ENCODE data around the gene DSP. TPM values are rescaled to one million over a fixed set of nuclear protein-coding genes. Genes with fewer than 3 reads are reported as not detected.
A peak's percentile ranks its signal among the peaks of the same experiment; 100 is the strongest.

Gene DSP
- total RNA-seq, 1 donor from 2014 or later: 172 TPM

- no peak overlapping the region for H3K27ac Mint-ChIP-seq
- peaks cover 29% of the 10 kb centered on the region for H3K36me3 Mint-ChIP-seq
- DNase-seq (ENCODE audit: low spot score in 2 of 2, unreplicated experiment in 2 of 2): no peak
- H3K9me3 Mint-ChIP-seq: no peaks in the 10 kb centered on the region
- no peaks in the 10 kb centered on the region for H3K27me3 Mint-ChIP-seq (ENCODE audit: low read depth)
- peaks cover 29% of the 10 kb centered on the region for H3K4me1 Mint-ChIP-seq
- no peak overlapping the region for H3K4me3 Mint-ChIP-seq
- no peak for TF ChIP-seq CTCF (IDR thresholded peaks at IDR 0.05; ENCODE audit: unreplicated experiment)
These were observed 15.1 kb downstream of the DSP start for GRCh38 chr6:7556394-7557106.

- DNase-seq (ENCODE audit: low spot score in 2 of 2, unreplicated experiment in 2 of 2): no peak
- Mint-ChIP-seq H3K27ac (no peak overlapping the region), H3K27me3 (ENCODE audit: low read depth) (no peaks in the 10 kb centered on the region), H3K4me1 (peaks cover 23% of the 10 kb centered on the region), H3K36me3 (peaks cover 34% of the 10 kb centered on the region), H3K9me3 (no peaks in the 10 kb centered on the region), H3K4me3 (no peak overlapping the region)
- no peak for TF ChIP-seq CTCF (IDR thresholded peaks at IDR 0.05; ENCODE audit: unreplicated experiment)
These were observed 16.2 kb downstream of the DSP start for GRCh38 chr6:7557652-7558051.

GRCh38 chr6:7558781-7559180 lies 17.3 kb downstream of the DSP start:
- Mint-ChIP-seq H3K36me3 (peaks cover 42% of the 10 kb centered on the region), H3K4me3 (no peak overlapping the region), H3K27me3 (ENCODE audit: low read depth) (no peaks in the 10 kb centered on the region), H3K27ac (no peak overlapping the region), H3K4me1 (peaks cover 13% of the 10 kb centered on the region), H3K9me3 (no peaks in the 10 kb centered on the region)
- no peak for TF ChIP-seq CTCF (IDR thresholded peaks at IDR 0.05; ENCODE audit: unreplicated experiment)
- DNase-seq (ENCODE audit: low spot score in 2 of 2, unreplicated experiment in 2 of 2): no peak

GRCh38 chr6:7559196-7559595 lies 17.7 kb downstream of the DSP start:
- no peak for TF ChIP-seq CTCF (IDR thresholded peaks at IDR 0.05; ENCODE audit: unreplicated experiment)
- no peak overlapping the region for H3K4me3 Mint-ChIP-seq
- DNase-seq (ENCODE audit: low spot score in 2 of 2, unreplicated experiment in 2 of 2): no peak
- H3K4me1 Mint-ChIP-seq: peaks cover 9% of the 10 kb centered on the region
- peaks cover 45% of the 10 kb centered on the region for H3K36me3 Mint-ChIP-seq
- no peaks in the 10 kb centered on the region for H3K9me3 Mint-ChIP-seq
- no peaks in the 10 kb centered on the region for H3K27me3 Mint-ChIP-seq (ENCODE audit: low read depth)
- peak overlapping the region; percentile 8 for H3K27ac Mint-ChIP-seq

- TF ChIP-seq CTCF (IDR thresholded peaks at IDR 0.05; ENCODE audit: unreplicated experiment): no peak
- Mint-ChIP-seq H3K27ac (peak overlapping the region; percentile 8), H3K27me3 (ENCODE audit: low read depth) (no peaks in the 10 kb centered on the region), H3K4me3 (no peak overlapping the region), H3K4me1 (peaks cover 5% of the 10 kb centered on the region), H3K36me3 (peaks cover 47% of the 10 kb centered on the region), H3K9me3 (no peaks in the 10 kb centered on the region)
- no peak for DNase-seq (ENCODE audit: low spot score in 2 of 2, unreplicated experiment in 2 of 2)
These were observed 18.3 kb downstream of the DSP start for GRCh38 chr6:7559651-7560385.
